GM12864 (cell line): ENCODE measurements around the gene CPSF7.
A peak's percentile ranks its signal among the peaks of the same experiment; 100 is the strongest.
"Not testable (repeated sequence)": the region's sequence is repeated elsewhere in the genome, so short reads cannot be mapped to it uniquely, and the experiment has no call there.

ENCODE experiments used
- DNase-seq: peaks from one replicate; pipeline ENCODE4 v3.0.0-alpha.2; 2011; ENCODE audit warnings: low read depth
- H3K4me3 ChIP-seq: 2 replicates; pipeline ENCODE4 v1.5.1; 2011; ENCODE audit warnings: mild to moderate bottlenecking, low read depth, low read length, control low read depth
- TF ChIP-seq, protein P1 (sequence below): IDR thresholded peaks from 2 replicates; pipeline ENCODE4 v1.5.1; 2011; ENCODE audit warnings: low read depth, mild to moderate bottlenecking, moderate library complexity, low read length, control low read depth, inconsistent platforms; ENCODE audit errors: missing control alignments

CPSF7 gene

GRCh38 chr11:61392981-61393595 is 36.7 kb downstream of the CPSF7 start:
- TF ChIP-seq, protein P1, sequence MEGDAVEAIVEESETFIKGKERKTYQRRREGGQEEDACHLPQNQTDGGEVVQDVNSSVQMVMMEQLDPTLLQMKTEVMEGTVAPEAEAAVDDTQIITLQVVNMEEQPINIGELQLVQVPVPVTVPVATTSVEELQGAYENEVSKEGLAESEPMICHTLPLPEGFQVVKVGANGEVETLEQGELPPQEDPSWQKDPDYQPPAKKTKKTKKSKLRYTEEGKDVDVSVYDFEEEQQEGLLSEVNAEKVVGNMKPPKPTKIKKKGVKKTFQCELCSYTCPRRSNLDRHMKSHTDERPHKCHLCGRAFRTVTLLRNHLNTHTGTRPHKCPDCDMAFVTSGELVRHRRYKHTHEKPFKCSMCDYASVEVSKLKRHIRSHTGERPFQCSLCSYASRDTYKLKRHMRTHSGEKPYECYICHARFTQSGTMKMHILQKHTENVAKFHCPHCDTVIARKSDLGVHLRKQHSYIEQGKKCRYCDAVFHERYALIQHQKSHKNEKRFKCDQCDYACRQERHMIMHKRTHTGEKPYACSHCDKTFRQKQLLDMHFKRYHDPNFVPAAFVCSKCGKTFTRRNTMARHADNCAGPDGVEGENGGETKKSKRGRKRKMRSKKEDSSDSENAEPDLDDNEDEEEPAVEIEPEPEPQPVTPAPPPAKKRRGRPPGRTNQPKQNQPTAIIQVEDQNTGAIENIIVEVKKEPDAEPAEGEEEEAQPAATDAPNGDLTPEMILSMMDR, result no peak
- H3K4me3 ChIP-seq, result peak overlapping the region; percentile 59
- DNase-seq, result no peak

DNA sequence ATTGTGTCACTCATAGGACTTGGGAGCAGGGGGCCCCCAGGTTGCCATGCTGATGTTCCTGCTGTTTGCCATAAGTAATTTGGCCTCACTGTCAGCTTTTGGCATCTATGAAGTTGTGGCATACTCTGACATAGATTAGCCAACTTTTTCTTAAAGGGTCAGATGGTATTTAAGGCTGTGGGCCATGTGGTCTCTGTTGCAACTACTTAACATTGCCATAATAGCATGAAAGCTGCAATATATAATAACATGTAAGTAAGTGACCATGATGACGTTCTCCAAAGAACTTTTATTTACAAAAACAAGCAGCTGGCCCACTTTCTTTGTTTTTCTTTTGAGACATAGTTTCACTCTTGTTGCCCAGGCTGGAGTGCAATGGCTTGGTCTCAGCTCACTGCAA is 39.6 kb downstream of the CPSF7 start:
- no peak for DNase-seq
- TF ChIP-seq, protein P1, result no peak

GRCh38 chr11:61384271-61385242 is 45.2 kb downstream of the CPSF7 start:
- no peak for DNase-seq
- no peak overlapping the region for H3K4me3 ChIP-seq
- TF ChIP-seq, protein P1, result peak; percentile 40

More for the DNA sequence above, 39.6 kb downstream of the CPSF7 start:
- H3K4me3 ChIP-seq, result no peak overlapping the region

DNA sequence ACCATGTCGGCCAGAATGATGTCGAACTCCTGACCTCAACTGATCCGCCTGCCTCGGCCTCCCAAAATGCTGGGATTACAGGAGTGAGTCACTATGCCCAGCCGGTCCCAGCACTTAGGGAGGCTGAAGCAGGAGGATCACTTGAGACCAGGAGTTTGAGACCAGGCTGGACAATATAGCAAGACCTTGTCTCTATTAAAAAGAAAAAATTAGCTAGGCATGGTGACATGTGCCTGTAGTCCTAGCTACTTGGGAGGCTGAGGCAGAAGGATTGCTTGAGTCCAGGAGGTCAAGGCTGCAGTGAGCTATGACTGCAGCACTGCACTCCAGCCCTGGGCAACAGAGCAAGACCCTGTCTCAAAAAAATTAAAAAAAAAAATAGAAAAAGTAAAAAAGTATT is 45.9 kb downstream of the CPSF7 start:
- not testable (repeated sequence) for DNase-seq, H3K4me3 ChIP-seq

DNA sequence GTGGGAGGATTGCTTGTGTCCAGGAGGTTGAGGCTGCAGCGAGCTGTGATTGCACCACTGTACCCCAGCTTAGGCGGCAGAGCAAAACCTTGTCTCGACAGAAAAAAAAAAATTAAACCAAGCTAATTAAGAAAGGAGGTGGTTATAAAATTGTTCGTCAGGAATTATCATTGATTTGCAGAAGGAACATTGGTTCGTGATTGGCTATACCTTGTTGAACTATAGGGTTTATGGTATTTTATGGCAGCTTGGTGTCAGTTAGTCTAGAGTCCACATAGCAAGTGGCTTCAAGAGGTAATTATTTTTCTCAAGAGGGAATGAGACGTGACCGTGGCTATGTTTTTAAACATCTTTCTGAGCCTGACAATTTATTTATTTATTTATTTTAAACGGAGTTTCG is 48.9 kb downstream of the CPSF7 start:
- TF ChIP-seq, protein P1, result no peak
- no peak for DNase-seq
- no peak overlapping the region for H3K4me3 ChIP-seq

DNA sequence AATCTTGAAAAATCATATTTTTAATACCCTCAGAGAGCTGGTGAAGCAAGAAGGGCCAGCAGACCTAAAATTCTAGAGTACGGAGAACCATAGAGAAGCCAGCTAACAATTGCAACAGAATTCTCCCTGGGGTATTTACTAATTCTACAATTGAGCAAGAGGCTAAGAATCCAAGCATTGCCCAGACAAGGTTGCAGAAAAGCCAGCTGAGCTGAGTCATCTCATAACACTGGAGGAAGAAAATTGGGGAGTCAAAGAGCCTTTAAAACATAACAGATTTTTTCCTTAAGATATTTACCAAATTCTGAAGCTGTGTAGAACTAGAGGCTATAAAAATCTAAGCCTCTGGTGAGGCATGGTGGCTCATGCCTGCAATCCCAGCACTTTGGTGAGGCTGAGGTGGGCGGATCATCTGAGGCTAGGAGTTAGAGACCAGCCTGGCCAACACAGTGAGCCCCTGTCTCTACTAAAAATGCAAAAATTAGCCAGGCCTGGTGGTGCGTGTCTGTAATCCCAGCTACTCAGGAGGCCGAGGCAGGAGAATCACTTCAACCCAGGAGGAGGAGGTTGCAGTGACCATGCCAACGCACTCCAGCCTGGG is 51.0 kb downstream of the CPSF7 start:
- TF ChIP-seq, protein P1, result no peak
- DNase-seq, result no peak

DNA sequence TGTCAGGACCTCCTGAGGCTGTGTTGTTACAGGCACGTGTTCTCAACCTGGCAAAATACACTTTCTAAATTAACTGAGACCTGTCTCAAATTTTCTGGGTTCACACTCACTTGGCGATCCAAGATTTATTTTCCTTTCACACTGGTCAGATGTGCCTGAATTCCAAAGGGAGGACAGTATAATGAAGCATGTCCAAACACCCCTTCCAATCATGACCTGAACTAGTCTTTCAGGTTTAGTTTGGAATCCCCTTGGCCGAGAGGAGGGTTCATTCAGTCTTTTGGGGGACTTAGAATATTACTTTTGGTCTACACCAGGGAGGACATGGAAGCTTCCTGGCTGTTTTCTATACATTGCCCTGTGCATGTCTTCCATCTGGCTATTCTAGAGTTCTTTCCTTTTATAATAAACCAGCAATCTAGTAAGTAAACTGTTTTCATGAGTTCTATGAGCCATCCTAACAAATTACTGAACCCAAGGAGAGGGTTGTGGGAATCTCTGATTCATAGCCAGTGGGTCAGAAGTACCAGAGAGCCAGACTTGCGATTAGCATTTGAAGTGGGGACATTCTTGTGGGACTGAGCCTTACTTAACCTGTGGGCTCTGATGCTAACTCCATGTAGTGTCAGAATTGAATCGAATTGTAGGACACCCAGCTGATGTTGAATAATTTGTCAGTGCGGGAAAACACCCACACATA is 52.2 kb downstream of the CPSF7 start:
- TF ChIP-seq, protein P1, result no peak
- no peak for DNase-seq
- H3K4me3 ChIP-seq, result no peak overlapping the region

More for the DNA sequence above, 51.0 kb downstream of the CPSF7 start:
- no peak overlapping the region for H3K4me3 ChIP-seq
